Mammary epithelial cell (primary cell): ENCODE results near the gene CDH6.

Experiments used
- EZH2 ChIP-seq: IDR thresholded peaks from 2 replicates; pipeline ENCODE4 v1.6.1; 2012; ENCODE audit warnings: low read length, inconsistent platforms, borderline replicate concordance
- TF ChIP-seq, protein P1 (sequence below), 2 donors: IDR thresholded peaks in 1 of 2; conservative IDR thresholded peaks in 1 of 2; 2 replicates each; pipeline ENCODE4 v1.5.1; 2011 to 2012; ENCODE audit warnings: inconsistent platforms in 2 of 2, low read length in 2 of 2, mild to moderate bottlenecking in 2 of 2, control low read depth in 1 of 2, low read depth in 1 of 2; ENCODE audit not compliant: insufficient read depth in 1 of 2; ENCODE audit errors: extremely low read depth in 1 of 2

DNA sequence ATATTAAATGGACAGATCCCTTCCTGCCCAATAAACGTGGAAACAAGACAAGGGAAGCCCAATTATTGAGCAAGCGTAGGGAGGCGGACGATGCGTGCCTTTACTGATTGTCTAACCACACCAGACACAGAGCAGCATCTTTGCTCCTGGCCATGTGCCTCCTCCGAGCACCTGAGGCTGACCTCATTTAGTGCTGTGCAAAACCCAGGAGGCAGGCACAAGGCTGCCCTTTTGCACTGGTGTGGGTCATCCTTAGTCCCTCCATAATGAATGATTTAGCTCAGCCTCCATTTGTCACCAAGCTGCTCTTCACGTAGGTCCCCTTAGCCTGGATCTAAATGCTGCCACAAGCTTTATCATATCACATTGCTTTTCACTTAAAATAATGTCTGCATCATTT, 24.1 kb upstream of the CDH6 start:
- TF ChIP-seq, protein P1, sequence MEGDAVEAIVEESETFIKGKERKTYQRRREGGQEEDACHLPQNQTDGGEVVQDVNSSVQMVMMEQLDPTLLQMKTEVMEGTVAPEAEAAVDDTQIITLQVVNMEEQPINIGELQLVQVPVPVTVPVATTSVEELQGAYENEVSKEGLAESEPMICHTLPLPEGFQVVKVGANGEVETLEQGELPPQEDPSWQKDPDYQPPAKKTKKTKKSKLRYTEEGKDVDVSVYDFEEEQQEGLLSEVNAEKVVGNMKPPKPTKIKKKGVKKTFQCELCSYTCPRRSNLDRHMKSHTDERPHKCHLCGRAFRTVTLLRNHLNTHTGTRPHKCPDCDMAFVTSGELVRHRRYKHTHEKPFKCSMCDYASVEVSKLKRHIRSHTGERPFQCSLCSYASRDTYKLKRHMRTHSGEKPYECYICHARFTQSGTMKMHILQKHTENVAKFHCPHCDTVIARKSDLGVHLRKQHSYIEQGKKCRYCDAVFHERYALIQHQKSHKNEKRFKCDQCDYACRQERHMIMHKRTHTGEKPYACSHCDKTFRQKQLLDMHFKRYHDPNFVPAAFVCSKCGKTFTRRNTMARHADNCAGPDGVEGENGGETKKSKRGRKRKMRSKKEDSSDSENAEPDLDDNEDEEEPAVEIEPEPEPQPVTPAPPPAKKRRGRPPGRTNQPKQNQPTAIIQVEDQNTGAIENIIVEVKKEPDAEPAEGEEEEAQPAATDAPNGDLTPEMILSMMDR (conservative IDR thresholded peaks at IDR 0.05 in 1 of 2, IDR thresholded peaks at IDR 0.05 in 1 of 2; ENCODE audit: extremely low read depth in 1 of 2, insufficient read depth in 1 of 2, low read depth in 1 of 2, low read length in 2 of 2) = no peak
- TF ChIP-seq EZH2 = no peak
